Measurements from ENCODE around the gene SCGB1C2.

DNA sequence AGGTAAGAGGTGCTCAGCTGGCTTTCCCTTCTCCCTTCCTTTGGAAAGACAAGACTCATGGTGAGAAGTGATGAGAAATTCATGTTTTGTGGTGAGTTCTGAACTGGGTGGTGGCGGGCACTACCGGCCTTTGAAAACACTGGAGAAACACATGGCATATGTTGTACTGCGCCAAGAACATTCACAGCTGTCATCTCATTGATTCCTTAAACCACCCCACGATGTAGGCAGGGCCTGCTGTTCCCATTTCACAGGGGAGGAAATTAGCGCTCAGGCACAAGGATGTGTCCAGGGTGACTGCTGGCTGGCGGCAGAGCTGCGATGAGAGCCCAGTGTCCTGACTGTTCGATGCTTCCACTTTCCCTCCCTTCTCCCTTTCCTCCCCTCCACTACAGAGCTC is 45.7 kb downstream of the SCGB1C2 start:
- TF ChIP-seq, protein P1, sequence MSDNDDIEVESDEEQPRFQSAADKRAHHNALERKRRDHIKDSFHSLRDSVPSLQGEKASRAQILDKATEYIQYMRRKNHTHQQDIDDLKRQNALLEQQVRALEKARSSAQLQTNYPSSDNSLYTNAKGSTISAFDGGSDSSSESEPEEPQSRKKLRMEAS (IDR thresholded peaks at IDR 0.05; ENCODE audit: insufficient read depth, insufficient read length) = no peak
- TF ChIP-seq FOS (IDR thresholded peaks at IDR 0.05; ENCODE audit: borderline replicate concordance, insufficient read depth, low read length) (no peak), POLR2A (IDR thresholded peaks at IDR 0.05; ENCODE audit: low read depth, low read length) (no peak)
- TF ChIP-seq, protein P2, sequence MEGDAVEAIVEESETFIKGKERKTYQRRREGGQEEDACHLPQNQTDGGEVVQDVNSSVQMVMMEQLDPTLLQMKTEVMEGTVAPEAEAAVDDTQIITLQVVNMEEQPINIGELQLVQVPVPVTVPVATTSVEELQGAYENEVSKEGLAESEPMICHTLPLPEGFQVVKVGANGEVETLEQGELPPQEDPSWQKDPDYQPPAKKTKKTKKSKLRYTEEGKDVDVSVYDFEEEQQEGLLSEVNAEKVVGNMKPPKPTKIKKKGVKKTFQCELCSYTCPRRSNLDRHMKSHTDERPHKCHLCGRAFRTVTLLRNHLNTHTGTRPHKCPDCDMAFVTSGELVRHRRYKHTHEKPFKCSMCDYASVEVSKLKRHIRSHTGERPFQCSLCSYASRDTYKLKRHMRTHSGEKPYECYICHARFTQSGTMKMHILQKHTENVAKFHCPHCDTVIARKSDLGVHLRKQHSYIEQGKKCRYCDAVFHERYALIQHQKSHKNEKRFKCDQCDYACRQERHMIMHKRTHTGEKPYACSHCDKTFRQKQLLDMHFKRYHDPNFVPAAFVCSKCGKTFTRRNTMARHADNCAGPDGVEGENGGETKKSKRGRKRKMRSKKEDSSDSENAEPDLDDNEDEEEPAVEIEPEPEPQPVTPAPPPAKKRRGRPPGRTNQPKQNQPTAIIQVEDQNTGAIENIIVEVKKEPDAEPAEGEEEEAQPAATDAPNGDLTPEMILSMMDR (IDR thresholded peaks at IDR 0.05; ENCODE audit: extremely low read depth in 1 of 2, insufficient read depth in 1 of 2, low read depth in 1 of 2, low read length in 2 of 2) = no peak
